Mesenteric fat pad (tissue), 1 donor: ENCODE data around the gene IVNS1ABP. TPM values are rescaled to one million over a fixed set of nuclear protein-coding genes. Genes with fewer than 3 reads are reported as not detected.
"Not testable (repeated sequence)": the region's sequence is repeated elsewhere in the genome, so short reads cannot be mapped to it uniquely, and the experiment has no call there.

ENCODE experiments used
- DNase-seq: peaks from one replicate; pipeline ENCODE4 v3.0.0-alpha.2; 2020; ENCODE audit warnings: low spot score
- long read RNA-seq: library from polyadenylated mRNA; unstranded; transcript quantifications from one replicate; pipeline ENCODE4 v2.0.0, GENCODE V29; 2020
- total RNA-seq: library from RNA; stranded (reverse); fragmentation: NEBNext Ultra II Directional; extraction: Animal tissue kit (Norgen Biotek cat#: 25700); gene quantifications from one replicate; pipeline ENCODE4 v1.2.1, GENCODE V29; 2021
- donor health status: DM: yes; HTN: yes; CAD: no.

Gene IVNS1ABP
- total RNA-seq: 139 TPM
- long read RNA-seq, full-length matches to known transcripts: 54 of 83 reads
- long read RNA-seq, partial matches to known transcripts: 27 of 83 reads
- long read RNA-seq, other reads (novel, unspliced or antisense): 2 of 83 reads

- DNase-seq: peak; percentile 97
These were observed at the start of gene IVNS1ABP for GRCh38 chr1:185317034-185317885. TSS of gene IVNS1ABP (minus strand) at chr1:185317243. CDS start at chr1:185309493, 7,750 bp downstream.

DNA sequence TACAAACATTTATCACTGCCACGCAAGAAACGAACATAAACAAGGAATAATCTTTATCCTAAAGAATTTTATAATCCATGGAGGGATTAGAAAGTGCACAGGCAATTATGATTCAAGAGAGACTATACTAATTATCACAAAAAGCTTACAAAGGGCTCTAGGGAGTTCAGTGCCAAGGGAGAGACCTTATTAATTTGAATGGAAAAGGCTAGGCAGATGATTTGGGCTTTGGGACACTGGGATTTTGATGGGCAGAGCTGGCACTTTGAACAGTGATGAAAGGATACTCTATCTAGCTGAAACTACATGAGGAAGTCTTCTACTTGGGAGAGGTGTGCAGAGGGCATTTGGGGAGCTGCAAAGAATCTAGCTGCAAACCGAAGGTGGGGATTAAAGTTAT is 48.9 kb upstream of the IVNS1ABP start:
- no peak for DNase-seq

GRCh38 chr1:185364528-185364927 is 47.5 kb upstream of the IVNS1ABP start:
- DNase-seq: not testable (repeated sequence)

DNA sequence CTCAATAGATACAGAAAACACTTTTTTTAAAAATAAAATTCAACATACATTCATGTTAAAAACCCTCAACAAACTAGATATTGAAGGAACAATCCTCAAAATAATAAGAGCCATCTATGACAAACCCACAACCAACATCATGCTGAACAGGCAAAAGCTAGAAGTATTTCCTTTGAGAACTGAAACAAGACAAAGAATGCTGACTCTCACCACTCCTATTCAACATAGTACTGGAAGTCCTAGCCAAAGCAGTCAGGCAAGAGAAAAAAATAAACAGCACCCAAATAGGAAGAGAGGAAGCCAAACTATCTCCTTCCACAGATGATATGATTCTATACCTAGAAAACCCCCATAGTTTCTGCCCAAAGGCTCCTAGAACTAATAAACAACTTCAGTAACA is 46.2 kb upstream of the IVNS1ABP start:
- DNase-seq: no peak

GRCh38 chr1:185360714-185361113 is 43.7 kb upstream of the IVNS1ABP start:
- DNase-seq: no peak

GRCh38 chr1:185358957-185359356 is 41.9 kb upstream of the IVNS1ABP start:
- no peak for DNase-seq

- DNase-seq: no peak
These were observed 38.9 kb upstream of the IVNS1ABP start for GRCh38 chr1:185355947-185356346.

- DNase-seq: no peak
These were observed 36.1 kb upstream of the IVNS1ABP start for GRCh38 chr1:185353124-185353523.

- DNase-seq: no peak
These were observed 34.9 kb upstream of the IVNS1ABP start for GRCh38 chr1:185351734-185352466.

GRCh38 chr1:185350027-185350442 is 33.0 kb upstream of the IVNS1ABP start:
- DNase-seq: no peak

DNA sequence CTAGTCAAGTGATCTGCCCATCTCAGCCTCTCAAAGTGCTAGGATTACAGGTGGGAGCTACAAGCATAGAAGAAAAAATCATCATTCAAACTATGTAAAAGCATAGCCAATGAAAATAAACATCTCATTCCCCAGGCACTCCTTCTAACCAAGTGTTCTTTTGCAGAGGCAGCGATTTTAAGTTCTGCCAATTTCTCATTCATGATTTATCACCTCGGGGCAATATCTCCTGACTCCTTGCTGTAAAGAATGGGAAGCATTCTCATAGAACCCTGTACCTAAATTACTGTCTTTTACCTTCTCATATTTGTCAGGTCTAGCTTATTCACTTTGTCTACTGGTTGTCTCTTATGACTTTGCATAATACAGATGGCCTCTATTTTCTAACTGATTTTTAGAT is 32.5 kb upstream of the IVNS1ABP start:
- DNase-seq: no peak

DNA sequence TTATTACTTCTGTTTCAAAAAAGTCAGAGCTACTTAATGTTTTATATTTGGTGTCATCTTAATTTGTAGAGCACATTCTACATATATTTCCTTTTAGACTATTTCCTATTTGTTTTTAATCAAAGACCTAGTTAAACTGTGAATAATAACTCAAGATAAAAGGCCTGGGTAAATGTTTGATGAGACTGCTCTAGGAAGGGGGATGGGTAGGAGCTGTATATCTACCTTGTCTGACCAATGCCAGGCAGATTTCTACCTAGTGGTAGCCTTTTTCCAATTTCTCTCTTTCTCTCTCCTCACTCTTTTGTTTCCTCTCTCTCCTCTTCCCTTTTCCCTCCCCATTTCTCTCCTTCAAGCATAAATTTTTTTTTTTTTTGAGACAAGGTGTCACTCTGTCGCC is 31.9 kb upstream of the IVNS1ABP start:
- no peak for DNase-seq

GRCh38 chr1:185348296-185348695 is 31.3 kb upstream of the IVNS1ABP start:
- DNase-seq: no peak

DNA sequence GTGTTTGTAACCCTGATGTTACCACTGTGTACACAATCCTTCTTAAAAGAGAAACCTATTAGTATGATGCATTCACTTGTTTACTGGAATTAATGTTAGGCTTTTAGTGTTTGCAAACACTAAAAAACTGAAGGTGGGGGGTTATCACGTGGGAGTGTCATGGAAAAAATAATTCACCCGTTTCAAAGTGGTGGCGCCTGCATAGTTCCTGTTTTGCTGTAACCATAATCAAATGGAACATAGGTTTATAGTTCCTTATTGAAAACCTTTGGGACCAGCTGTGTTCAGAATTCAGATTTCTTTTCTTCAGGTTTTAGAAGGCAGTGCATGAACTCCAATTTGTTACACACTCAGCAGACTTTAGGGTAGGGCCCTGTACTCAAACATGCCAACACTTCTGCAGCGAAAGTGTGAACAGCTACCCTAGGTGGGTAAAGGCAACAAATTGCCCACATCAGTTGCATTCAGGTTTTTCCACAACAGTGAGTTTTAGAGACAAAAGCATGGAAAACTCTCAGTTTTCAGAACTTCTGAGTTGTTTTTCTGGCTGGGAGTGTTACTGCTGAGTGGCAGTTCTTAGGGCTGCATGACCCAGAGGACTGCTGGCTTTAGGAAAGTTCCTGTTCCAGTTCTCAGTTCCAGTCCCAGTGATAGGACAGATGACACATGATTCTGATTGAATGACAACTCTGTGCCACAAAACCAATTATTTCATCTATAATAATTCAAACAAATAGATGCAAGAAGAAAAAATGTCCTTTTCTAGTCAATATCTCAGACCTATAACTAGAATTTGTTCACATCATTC is 29.1 kb upstream of the IVNS1ABP start:
- no peak for DNase-seq

- no peak for DNase-seq
These were observed 26.3 kb upstream of the IVNS1ABP start for GRCh38 chr1:185343306-185343705.

DNA sequence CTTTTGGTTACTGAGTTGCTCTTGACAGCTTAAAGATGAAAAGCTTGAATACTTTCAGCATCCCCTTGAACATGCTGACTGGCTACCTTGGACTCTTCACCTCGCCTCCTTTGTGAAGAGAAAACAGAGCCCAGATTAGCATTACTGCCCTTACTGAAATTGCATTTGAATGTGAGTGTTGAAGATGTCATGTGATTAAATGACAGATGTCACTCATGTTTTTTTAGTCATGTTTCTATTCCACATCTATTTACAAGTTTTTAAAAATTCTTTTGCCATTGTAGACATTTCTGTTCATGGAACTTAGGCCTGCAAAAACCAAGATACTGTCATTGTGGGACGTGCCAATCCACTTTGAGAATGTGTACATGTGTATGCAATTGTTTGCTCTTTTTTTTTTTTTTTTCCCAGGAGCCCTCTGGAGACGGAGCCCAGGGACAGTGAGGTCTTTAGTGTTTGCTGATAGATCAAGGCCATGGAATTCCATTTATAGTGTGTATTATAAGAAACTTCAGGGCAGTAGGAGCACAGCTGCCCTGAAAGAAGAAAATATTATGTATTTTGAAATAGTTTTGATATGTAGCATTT is 25.7 kb upstream of the IVNS1ABP start:
- DNase-seq: no peak

DNA sequence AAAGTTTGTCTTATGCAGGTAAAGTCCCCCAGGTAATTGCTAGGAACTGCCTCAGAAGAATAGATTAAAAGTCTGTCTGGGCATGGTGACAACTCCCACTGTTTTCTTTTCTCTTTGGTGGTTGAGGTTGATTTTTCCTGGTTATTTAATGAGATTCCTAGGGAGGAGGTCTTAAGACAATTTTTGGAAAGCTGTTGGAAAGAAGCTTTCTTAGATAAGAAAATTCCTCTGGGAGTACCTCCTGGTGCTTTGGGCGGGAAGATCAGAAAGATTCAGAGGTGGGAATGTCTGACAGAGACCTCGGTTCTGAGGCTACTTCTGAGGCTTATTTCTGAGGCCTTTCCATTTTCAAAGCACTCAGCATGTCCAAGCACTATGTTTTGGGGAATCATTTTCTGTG is 25.0 kb upstream of the IVNS1ABP start:
- DNase-seq: no peak

- DNase-seq: no peak
These were observed 24.2 kb upstream of the IVNS1ABP start for GRCh38 chr1:185341196-185341781.

DNA sequence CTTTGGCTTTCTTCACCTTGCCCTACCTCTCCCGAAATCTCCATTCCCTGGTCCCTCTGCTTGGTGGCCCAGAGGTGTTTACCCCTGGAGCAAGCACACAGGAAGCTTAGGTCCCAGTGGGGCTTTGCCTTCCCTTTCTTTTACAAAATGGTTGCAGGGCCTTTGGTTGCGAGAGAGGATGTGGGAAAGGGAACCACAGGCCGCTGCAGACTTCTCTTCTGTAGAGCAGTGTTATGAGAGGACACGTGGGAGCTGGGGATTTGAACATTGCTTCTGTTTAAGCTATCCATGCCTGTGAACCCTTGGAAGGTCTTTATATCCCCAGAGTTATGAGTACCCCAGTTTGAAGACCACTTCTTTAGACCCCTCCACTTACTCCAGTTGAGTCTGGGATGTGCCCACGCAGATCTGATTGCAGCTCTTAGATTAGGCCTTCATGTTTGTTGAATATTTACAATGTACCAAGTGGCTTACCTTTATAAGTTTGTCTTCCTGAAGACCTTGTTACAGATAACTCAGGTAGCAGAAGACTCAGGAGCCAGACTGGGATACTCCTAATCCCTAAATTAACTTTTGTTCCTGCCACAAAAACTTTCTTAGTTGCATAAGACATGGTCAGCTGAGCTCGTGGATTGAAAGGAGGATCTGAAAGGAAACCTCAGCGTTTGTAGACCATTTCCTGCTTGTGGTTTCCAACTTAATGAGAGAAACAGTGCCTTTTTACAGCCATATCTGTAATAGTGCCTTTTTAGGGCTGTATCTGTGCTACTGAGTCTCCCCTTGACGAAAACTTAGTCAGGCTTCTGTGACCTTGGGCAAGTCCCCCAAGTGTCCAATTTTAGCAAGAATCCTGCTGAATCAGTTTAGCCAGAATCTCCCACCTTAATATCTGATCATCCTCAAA is 21.9 kb upstream of the IVNS1ABP start:
- DNase-seq: no peak

GRCh38 chr1:185337246-185337645 is 20.2 kb upstream of the IVNS1ABP start:
- no peak for DNase-seq
